Right hindlimb (tissue), 1 donor: Measurements from ENCODE around the gene SPOCK1.
"Not testable (repeated sequence)": the region's sequence is repeated elsewhere in the genome, so short reads cannot be mapped to it uniquely, and the experiment has no call there.

Experiments used
- DNase-seq: peaks from one replicate; pipeline ENCODE4 v3.0.0-alpha.2; 2018

SPOCK1 gene

GRCh38 chr5:136992796-136993489 is 506.2 kb downstream of the SPOCK1 start:
- DNase-seq: no peak

DNA sequence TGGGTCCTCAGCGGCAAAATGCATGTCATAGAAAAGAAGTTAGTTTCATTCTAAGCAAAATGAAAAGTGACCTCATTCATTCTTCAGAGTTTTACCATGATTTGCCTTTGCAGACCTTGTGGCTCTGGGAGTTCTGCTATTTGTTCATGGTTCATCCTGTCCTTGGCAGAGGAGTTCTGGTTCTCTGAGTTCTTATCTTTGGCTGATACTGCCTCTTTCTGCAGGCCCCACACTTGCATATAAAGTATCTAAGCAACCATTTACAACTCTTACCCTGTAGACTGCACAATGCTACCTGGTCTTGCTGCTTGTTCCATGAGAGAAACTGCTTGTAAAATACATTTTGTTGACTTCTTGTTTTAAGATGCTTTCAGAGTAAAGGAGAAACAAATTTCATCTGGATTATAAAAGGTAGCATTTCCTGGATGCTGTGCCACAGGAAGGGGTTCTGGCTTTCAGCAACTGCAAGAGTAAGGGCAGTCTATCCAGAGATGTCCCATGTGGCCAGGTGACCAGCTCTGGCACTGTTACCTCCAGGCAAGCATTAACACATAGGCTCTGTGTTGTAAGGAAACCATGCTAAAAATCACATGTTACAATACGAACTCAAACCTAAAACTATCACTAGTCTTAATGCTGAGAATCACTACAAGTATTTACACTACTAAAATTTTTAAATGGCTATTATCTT is 513.2 kb downstream of the SPOCK1 start:
- DNase-seq: no peak

- DNase-seq: no peak
Observed at GRCh38 chr5:136984772-136985446, 514.2 kb downstream of the SPOCK1 start.

DNA sequence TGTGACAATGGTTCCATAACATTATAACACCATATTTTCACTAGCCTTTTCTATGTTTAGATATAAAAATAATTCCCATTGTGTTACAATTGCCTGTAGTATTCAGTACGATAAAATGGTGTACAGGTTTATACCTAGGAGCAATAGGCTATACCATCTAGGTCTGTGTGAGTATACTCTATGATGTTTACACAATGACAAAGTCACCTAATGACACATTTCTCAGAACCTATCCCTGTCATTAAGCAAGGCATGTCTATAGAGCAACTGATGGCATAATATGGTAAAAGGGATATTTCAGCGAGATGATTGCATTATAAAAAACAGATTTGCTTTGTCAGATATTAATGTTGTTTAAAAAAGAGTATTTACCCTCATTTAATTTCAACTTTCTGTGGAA is 517.2 kb downstream of the SPOCK1 start:
- no peak for DNase-seq

DNA sequence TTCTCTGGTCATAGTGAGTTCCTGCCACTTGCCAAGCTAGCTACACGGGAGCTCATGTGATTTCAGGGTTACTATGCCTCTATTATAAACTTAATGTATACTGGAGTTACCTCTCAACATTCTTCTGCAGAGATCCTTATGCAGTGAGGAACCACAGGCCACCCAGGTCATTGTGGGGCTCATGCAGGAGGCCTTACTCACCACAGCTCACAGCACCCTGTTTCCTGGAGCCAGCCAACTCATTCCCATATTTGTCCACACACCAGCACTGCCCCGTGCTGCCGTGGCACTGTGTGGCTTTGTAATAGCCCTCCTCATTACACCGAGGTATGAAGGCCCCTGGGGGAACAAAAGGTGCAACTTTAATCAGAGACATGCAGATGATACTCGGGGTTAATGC is 520.0 kb downstream of the SPOCK1 start:
- no peak for DNase-seq

- no peak for DNase-seq
Observed at GRCh38 chr5:136963504-136963903, 535.6 kb downstream of the SPOCK1 start.

DNA sequence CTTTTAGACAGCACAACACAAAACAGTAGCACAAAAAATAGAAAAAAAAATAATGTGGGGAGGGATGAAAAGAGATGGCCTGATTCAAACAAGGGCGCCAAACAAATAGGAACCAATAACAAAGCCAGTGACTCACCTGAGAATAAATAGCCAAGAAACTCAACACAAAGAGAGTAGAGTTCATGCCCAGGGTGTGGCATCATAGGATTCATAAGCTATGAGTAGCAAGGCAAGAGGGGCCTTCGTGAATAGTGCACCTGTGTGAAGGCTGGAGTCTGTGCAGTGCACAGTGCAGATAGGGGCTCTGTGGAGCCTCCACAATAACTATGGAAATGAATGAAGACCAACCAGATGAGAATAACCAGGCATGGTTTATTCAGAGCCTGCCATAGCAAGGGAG is 541.7 kb downstream of the SPOCK1 start:
- no peak for DNase-seq

- not testable (repeated sequence) for DNase-seq
Observed at GRCh38 chr5:136954142-136954541, 545.0 kb downstream of the SPOCK1 start.

- DNase-seq: not testable (repeated sequence)
Observed at GRCh38 chr5:136953346-136954069, 545.6 kb downstream of the SPOCK1 start.

DNA sequence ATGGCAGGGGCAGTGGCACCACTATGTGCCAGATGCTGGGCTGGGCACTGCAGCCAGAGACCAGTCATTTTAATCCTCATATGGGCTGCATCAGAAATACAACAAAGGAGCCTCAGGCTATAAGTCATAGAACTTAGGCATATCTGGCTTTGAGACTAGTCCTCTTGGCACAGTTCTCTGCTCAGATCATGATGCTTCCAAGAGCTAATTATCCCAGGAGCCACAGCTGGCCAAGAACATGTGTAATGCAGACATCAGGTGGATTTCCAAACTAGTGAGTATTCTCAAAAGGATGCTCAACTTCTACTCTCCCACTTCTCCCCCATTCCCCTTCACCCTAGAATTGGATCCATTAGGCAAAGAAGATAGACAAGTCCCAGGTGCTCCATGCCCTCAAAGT is 571.6 kb downstream of the SPOCK1 start:
- DNase-seq: no peak

- DNase-seq: no peak
Observed at GRCh38 chr5:136926073-136926472, 573.1 kb downstream of the SPOCK1 start.
